C4-2B (cell line): ENCODE data around the gene SPIB.

Experiments
- H3K27ac ChIP-seq: fragments of 450-650 bp; 2 replicates; pipeline ENCODE4 v1.5.1; 2017
- ZFX ChIP-seq: fragments of 450-650 bp; IDR thresholded peaks from 2 replicates; pipeline ENCODE4 v1.6.1; 2017
- TF ChIP-seq, protein P1 (sequence below): fragments of 450-650 bp; conservative IDR thresholded peaks from 2 replicates; pipeline ENCODE4 v1.5.1; 2017; ENCODE audit warnings: mild to moderate bottlenecking

The SPIB gene

DNA sequence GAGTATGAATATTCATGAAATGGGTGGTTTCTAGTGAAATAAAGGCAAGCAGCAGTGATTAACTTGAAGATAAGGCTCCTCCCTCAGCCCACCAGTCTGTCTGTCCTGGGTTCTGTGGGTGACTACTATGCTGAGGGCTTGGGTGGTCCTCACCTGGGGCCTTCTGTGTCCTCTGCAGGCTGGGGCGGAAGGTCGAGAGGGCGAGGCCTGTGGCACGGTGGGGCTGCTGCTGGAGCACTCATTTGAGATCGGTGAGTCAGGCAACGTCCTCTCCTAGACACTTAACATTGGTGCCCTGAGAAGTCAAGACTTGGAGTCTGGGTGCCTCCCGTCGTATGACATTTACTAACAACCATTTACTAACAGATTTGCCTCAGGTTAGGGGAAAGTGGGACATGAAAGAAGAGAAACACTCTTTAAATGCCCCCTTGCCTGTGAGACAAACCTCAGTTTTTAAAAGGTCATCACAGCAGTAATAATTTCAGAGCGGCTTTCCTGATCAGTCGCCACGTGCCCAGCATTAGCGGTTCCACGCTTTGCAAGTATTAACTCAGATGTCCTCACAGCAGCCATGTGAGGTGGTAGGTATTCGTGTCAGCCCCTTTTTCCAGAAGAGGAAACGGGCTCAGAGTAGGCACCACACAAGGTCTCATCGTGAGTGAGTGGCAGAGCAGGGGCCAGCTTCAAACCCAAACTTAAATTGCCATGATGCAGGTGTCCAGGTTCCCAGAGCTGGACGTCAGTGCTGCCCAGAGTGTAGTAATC, 59.2 kb downstream of the SPIB start:
- no peak overlapping the region for H3K27ac ChIP-seq
- TF ChIP-seq ZFX: no peak
- TF ChIP-seq, protein P1, sequence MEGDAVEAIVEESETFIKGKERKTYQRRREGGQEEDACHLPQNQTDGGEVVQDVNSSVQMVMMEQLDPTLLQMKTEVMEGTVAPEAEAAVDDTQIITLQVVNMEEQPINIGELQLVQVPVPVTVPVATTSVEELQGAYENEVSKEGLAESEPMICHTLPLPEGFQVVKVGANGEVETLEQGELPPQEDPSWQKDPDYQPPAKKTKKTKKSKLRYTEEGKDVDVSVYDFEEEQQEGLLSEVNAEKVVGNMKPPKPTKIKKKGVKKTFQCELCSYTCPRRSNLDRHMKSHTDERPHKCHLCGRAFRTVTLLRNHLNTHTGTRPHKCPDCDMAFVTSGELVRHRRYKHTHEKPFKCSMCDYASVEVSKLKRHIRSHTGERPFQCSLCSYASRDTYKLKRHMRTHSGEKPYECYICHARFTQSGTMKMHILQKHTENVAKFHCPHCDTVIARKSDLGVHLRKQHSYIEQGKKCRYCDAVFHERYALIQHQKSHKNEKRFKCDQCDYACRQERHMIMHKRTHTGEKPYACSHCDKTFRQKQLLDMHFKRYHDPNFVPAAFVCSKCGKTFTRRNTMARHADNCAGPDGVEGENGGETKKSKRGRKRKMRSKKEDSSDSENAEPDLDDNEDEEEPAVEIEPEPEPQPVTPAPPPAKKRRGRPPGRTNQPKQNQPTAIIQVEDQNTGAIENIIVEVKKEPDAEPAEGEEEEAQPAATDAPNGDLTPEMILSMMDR: no peak

- no peak for TF ChIP-seq ZFX
- TF ChIP-seq, protein P1: no peak; the same call in 1 of the 2 replicates
Measured at GRCh38 chr19:50478901-50479715, 60.4 kb downstream of the SPIB start.

DNA sequence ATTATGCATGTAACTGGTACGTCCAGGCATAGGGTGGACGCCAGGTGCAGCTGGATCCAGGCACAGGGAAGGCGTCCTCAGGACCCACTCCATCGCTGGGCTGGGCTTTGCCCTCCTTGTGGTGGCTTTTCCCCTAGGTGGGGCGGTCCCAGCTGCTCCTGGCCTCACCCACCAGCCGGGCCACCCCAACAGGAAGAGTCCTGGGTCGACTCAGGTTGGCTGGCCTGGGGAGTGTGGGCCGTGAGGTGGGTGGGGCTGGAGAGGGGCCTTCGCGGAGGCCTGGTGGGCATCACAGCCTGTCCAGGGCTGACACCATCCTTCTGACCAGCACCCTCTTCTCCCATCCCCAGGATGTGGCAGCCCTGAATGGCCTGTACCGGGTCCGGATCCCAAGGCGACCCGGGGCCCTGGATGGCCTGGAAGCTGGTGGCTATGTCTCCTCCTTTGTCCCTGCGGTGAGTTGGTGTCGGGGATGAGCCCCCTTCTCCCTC, 61.1 kb downstream of the SPIB start:
- TF ChIP-seq ZFX: no peak
- H3K27ac ChIP-seq: no peak overlapping the region

More at GRCh38 chr19:50478901-50479715, 60.4 kb downstream of the SPIB start:
- H3K27ac ChIP-seq: no peak overlapping the region

DNA sequence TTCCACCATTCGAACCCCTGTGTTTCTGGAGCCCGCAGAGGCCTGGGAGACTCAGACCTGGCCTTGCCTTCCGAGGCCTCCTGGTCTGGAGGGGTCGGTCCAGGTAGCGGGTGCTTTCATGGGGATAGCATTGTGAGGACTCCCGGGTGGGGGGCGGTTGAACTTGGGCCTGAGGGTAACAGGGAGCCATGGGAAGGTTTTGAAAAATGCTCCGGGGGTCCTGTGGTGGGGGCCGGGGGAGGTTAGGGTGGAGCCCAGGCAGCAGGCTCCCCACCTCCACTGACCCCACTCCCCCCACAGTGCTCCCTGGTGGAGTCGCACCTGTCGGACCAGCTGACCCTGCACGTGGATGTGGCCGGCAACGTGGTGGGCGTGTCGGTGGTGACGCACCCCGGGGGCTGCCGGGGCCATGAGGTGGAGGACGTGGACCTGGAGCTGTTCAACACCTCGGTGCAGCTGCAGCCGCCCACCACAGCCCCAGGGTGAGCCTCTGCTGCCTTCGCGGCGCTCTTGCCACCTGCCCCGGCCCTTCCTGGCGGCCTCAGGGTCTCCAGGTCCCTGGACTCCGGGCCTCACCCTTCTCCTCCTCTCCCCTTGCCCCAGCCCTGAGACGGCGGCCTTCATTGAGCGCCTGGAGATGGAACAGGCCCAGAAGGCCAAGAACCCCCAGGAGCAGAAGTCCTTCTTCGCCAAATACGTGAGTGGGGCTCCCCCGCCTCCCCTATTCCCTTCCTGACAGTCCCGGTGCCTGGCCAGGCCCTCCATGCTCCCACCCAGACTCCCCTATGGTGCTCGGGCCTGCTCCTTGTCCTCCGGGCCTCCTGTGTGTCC, 61.8 kb downstream of the SPIB start:
- H3K27ac ChIP-seq: no peak overlapping the region
- TF ChIP-seq, protein P1: no peak
